Measurements from ENCODE around the gene WDR5.
"Not testable (repeated sequence)": the region's sequence is repeated elsewhere in the genome, so short reads cannot be mapped to it uniquely, and the experiment has no call there.

GRCh38 chr9:134118972-134119371 is 16.9 kb upstream of the WDR5 start:
- not testable (repeated sequence) for TF ChIP-seq CTCF (IDR thresholded peaks at IDR 0.05 in 2 of 3, conservative IDR thresholded peaks at IDR 0.05 in 1 of 3; ENCODE audit: control insufficient read depth in 2 of 3, extremely low read depth in 1 of 3, insufficient read depth in 1 of 3, low read depth in 3 of 3, low read length in 3 of 3); MAX (IDR thresholded peaks at IDR 0.05; ENCODE audit: low read depth, low read length); POLR2A (IDR thresholded peaks at IDR 0.05; ENCODE audit: low read depth, low read length); BCLAF1 (IDR thresholded peaks at IDR 0.05); EP300 (IDR thresholded peaks at IDR 0.05; ENCODE audit: borderline replicate concordance in 1 of 2, control insufficient read depth in 1 of 2, low read depth in 2 of 2, low read length in 2 of 2); RBBP5 (conservative IDR thresholded peaks at IDR 0.05)

Data from GM12878 (cell line).